Stimulated activated CD4-positive, alpha-beta T cell treated with anti-CD3 and anti-CD28 coated beads, Interleukin-4, amount 100 ng/mL, for 1 hour (primary cell): ENCODE measurements around the gene NSMF.

Experiments used
- DNase-seq: peaks from one replicate; pipeline ENCODE4 v3.0.0-alpha.2; 2020

NSMF gene, protein sequence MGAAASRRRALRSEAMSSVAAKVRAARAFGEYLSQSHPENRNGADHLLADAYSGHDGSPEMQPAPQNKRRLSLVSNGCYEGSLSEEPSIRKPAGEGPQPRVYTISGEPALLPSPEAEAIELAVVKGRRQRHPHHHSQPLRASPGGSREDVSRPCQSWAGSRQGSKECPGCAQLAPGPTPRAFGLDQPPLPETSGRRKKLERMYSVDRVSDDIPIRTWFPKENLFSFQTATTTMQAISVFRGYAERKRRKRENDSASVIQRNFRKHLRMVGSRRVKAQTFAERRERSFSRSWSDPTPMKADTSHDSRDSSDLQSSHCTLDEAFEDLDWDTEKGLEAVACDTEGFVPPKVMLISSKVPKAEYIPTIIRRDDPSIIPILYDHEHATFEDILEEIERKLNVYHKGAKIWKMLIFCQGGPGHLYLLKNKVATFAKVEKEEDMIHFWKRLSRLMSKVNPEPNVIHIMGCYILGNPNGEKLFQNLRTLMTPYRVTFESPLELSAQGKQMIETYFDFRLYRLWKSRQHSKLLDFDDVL

GRCh38 chr9:137459152-137459600 lies at the start of gene NSMF:
Gene NSMF, minus strand, starts transcription at chr9:137459334. Its CDS starts 232 bp downstream, at chr9:137459102.
- peak; percentile 97 for DNase-seq

DNA sequence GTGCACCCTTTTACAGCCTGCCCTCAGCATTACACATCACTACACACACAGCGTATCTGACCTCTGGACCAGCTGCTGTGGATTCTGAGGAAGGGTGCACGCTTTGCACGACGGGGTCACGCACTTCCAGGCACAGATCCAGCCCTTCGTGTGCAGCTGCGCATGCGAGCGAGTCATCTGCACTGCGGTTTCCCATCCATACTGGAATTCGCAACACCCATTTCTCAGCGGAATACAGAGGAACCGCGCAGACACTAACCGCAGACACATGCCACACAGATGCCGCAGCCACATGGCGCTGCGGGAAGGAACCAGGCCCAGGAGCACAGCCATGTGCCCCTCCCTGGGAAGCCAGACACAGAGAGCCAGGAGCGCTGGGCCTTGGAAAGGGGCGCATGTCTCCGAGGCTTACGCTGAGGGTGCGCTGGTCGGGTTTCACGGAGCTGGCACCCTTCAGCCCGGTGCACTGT lies 47.6 kb upstream of the NSMF start:
- no peak for DNase-seq

- no peak for DNase-seq
Observed at GRCh38 chr9:137506274-137506673, 47.1 kb upstream of the NSMF start.

DNA sequence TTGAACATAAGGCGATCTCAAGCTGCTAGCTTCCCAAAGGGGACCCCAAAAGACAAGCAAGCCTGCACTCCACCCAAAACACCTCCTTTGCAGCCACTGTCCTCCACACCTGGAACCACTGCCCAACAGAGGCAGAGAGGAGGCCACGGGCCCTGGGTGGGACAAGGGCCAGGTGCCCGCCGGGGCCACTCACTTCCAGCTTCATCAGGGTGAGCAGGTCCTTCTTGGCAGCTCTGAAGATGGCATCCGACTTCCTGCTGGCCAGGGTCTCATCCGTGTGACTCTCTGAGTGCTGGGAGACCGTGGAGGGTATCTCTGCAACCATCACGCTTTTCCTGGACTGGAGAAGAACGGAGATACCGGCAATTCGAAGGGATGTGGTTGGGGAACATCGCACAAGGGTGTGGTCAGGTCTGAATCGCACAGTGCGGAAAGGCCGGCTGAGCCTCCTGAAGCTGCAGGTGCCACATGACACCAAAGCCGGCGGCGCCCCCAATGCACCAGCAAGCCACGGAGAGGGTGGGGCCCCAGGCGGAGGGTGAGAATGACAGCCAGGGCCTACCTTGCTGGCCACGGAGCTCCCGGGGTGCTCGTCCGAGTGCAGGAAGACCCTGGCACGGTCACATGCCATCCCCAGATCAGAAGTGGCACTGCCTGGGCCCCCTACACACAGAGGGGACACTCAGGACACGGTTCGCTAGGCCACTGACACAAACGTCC lies 46.4 kb upstream of the NSMF start:
- no peak for DNase-seq

DNA sequence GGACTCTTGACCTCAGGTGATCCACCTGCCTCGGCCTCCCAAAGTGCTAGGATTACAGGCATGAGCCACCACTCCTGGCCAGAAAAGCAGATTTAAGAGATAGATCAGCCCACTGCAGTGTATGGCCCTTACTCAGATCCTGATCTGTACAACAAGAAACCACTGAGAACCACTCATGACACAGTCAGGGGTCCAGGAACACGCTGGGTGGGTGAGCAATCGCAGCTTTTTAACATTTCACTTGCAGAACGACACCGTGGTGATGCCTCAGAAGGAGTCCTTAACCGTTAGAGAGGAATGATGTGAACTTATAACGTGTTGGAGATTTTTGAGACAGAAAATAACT lies 45.3 kb upstream of the NSMF start:
- DNase-seq: no peak

DNA sequence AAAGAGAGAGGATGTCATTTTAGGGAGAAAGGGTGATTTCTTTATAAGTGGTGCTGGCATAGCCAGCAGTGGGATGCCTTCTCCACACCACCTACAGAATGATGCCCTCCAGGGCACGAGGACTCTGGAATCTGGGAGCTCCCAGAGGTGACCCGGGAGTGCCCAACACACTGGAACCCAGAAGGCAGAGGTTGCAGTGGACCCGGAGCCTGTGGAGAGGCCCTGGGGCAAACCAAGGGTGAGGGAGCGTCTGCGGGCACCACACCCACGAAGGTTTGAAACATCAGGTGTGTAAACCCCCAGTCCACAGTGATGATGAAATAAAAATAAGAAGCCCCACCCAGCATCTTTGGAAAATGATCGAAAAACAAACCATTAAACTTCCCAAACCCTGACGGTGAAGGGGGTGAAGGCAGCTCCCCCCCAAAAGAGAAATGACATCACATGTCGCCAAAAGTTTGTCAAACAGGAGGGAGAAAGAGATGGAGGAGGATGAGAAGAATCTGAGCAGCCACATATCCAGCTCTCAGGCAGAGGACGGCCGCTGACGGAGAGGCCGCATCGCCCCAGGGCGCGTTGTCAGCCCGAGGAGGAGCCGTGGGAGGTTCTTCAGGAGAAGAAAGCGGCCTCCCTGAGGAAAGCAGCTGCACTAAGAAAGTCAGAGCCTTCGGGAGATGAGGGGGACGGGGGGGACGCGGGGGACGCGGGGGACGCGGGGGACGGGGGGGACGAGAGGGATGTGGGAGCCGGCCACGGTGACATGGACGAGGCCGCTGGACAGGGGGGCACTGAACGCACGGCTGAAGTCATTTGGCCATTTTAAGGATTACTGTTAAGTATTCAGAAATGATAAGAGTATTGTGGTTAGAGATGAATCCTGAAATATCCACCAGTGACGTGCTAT lies 43.1 kb upstream of the NSMF start:
- no peak for DNase-seq

- no peak for DNase-seq
Observed at GRCh38 chr9:137501457-137501856, 42.3 kb upstream of the NSMF start.

DNA sequence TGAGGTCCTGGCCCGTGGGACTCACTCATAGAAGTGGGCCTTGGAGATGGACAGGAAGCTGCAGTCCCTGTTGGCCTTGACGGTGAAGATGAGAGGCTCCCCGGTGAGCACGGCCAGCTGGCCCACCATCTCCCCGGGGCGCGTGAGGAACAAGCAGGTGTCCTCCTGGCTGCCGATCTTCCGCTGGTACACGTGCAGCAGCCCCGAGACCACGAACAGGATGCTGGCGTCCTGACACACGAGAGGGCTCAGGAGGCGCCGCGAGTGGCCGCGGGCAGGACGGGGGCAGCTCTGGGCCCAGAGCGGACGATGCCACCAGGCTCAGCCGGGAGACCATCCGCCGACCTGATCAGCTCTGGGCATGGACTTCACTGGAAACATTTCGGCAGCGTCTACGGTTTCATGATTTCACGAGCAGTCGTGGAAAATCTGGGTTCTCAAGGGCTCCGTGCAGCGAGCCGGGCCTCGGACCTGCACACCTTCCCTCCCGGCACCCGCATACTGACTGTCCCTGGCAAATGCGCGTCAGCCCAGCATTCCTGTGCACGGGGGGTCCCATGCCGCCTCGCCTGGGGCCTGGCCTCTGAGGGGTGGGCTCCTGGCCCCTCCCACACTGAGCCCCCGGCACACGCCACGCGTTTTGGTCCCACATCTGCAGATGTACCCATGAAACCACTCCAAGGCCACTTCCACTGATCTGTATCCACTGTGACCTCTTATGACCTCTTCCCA lies 41.7 kb upstream of the NSMF start:
- DNase-seq: no peak

GRCh38 chr9:137499858-137500661 lies 40.9 kb upstream of the NSMF start:
- no peak for DNase-seq

DNA sequence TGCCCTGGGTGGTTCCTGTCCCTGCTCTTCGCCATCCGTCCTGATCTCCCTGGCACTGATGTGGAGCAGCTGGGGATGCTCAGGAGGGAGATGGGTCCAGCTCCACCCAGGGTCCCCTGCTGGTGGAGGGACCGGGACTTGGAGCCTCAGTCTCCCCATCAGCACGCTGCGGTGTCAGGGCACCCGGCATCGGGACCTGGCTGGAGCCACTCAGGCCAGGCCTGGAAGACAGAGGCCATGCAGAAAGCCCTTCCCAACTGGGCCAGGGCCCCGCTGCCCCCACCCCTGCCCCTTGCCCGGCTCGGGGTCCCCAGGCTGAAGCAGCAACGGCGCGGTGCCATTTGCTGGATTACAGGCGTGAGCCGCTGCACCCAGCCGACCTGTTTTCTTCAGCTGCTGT lies 40.3 kb upstream of the NSMF start:
- no peak for DNase-seq

DNA sequence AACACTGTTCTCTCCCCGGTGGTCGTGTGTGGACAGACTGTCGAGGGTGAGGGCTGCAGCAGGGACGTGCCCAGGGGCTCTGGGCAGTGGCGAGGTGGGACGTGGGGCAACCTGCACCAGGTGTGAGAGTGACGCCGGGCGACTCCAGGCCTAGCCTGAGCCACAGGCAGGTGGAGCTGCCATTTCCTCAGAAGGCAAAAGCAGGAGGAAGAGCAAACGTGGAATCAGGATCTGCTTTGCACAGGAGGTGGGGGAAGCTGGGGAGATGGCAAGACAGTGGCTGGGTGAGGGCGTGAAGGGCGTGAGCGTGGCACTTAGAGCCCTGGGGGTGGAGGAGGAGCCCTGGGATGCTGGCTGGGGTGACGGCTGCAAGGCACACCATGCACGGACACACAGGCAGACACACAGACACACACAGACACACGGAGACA lies 39.6 kb upstream of the NSMF start:
- DNase-seq: no peak

DNA sequence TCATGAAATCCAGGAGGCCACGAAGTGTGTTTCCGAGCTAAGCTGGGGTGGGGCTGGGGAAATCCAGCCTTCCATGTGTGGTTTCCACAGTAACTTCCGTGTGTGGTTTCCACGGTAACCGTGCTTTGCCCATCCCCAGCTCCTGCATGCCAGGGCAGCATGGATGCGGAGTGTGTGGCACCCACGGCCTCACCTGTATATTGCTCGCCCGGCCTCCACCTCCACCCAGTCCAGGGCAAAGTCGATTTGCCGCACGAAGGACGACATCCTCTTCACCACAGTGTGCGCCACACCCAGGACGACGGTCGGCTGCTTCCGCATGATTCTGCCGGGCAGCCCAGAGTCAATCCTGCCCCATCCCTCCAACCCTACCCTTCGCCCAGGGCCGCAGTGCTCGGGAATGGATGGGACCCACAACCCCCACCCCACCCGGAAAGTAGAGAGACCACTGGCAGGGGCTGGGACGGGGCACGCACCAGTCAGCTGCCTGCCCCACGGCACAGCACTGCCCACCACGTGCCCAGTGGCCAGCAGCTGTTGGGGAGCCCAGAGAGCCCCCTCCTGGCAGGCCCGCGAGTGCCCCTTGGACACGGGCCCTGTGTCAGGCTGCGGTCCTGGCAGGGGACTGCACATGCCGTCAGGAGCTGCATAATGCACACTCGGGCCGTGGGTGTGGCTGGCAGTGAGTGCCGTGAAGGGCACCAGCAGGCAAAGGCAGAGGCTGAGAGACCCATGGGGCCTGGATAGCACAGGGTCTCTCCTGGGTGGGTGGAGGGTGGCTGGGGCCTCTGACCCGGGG lies 39.0 kb upstream of the NSMF start:
- DNase-seq: no peak

GRCh38 chr9:137496601-137497375 lies 37.7 kb upstream of the NSMF start:
- DNase-seq: no peak

DNA sequence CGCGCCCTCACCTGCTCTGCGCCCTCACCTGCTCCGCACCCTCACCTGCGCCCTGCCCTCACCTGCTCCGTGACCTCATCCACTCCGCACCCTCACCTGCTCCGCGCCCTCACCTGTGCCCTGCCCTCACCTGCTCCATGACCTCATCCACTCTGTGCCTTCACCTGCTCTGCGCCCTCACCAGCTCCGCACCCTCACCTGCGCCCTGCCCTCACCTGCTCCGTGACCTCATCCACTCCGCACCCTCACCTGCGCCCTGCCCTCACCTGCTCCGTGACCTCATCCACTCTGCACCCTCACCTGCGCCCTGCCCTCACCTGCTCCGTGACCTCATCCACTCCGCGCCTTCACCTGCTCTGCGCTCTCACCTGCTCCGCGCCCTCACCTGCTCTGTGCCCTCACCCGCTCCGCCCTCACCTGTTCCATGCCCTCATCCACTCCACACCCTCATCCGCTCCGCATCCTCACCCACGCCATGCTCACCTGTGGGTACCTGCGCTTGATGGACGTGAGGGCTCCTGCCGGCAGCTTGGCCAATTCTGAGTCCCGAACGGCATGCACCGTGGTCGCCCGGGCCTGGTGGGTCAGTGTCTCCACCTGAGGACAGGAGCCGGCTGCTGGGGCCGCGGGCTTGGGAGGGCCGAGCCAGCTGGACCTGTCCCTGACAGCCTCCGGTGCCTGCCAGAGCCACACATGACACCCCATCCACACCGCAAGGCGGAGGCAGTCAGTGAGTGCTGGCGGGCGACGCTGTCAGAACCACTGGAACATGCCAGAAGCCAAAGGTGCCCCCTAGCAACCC lies 35.6 kb upstream of the NSMF start:
- no peak for DNase-seq

DNA sequence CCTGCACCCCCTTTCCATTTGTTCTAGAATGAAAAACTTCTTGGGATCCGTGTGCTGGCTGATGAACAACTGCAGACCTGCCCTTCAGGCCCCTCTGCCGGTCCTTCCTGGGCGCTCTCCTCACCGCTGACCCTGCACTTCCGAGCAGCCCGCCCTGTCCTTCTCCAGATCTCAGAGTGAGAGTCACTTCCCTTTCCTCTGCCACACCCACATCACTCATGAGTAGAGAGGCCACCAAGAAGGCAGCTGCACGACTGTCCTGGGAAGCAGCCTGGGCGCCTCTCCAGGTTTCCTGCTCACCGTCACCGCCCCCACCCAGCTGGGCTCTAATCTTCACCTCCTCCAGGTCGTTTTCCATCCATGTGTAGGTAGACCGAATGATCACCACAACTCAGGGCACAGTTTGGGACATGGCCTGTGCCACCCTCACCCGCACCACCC lies 35.0 kb upstream of the NSMF start:
- no peak for DNase-seq

DNA sequence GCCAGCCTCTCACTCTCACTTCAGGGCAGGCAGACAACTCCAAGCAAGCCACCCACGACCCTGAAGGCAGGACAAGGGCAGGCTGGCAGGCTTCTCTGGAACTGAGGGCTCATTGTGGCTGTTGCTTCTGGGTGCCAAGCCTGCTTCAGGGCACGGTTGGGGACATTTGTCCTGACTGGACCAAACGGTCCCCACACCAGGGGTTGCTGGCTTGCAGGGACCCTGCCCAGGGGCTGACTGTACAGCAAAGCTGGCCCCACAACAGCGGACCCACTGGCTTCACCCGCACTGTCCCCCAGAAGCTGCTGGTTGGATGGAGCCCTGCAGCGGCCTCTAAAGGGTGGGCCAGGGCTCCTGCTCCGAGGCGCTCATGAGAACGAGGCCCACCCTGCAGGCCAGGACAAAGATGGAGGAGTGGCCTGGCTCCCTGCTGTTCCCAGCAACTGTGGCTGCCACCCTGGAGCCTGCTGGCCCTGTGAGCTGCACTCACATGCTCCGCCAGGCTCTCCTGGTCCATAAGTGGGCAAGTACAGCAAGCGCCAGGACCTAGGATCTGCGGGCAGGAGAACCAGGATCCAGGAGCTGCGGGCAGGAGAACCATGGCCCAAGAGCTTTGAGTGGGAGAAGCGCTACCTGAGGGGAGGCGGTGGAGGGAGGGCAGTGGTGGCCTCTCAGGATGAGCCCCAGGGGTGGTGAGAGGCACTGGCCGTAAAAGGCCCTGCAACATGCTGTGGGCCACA lies 34.4 kb upstream of the NSMF start:
- no peak for DNase-seq

GRCh38 chr9:137492464-137493363 lies 33.6 kb upstream of the NSMF start:
- DNase-seq: peak; percentile 13
